Measurements from ENCODE around the gene ARHGEF12. TPM values are rescaled to one million over a fixed set of nuclear protein-coding genes. Genes with fewer than 3 reads are reported as not detected.

Gene ARHGEF12
- total RNA-seq: 114 and 118 TPM in 2 replicates
- long read RNA-seq, partial matches to known transcripts: 27 of 63 reads
- long read RNA-seq, other reads (novel, unspliced or antisense): 36 of 63 reads

- peak; percentile 98 for DNase-seq (ENCODE audit: extremely low spot score, unreplicated experiment)
- H3K4me3 Mint-ChIP-seq (ENCODE audit: unreplicated experiment): peak within 1 kb of the TSS; percentile 96
- no peaks in the 10 kb centered on the region for H3K36me3 Mint-ChIP-seq (ENCODE audit: unreplicated experiment)
- H3K4me1 Mint-ChIP-seq (ENCODE audit: unreplicated experiment): peaks cover 51% of the 10 kb centered on the region
- TF ChIP-seq CTCF (IDR thresholded peaks at IDR 0.05): peak; percentile 46
- peak within 1 kb of the TSS; percentile 95 for H3K27ac Mint-ChIP-seq (ENCODE audit: unreplicated experiment)
- no peaks in the 10 kb centered on the region for H3K9me3 Mint-ChIP-seq (ENCODE audit: unreplicated experiment)
- no peaks in the 10 kb centered on the region for H3K27me3 Mint-ChIP-seq (ENCODE audit: unreplicated experiment)
Measured at GRCh38 chr11:120335908-120336640, at the start of gene ARHGEF12. Gene ARHGEF12 (plus strand): TSS chr11:120336413. CDS start chr11:120337244, 831 bp downstream.

- no peak for TF ChIP-seq CTCF (IDR thresholded peaks at IDR 0.05)
- Mint-ChIP-seq H3K4me1 (ENCODE audit: unreplicated experiment) (no peaks in the 10 kb centered on the region), H3K27ac (ENCODE audit: unreplicated experiment) (no peak overlapping the region), H3K4me3 (ENCODE audit: unreplicated experiment) (no peak overlapping the region), H3K36me3 (ENCODE audit: unreplicated experiment) (no peaks in the 10 kb centered on the region), H3K27me3 (ENCODE audit: unreplicated experiment) (peaks cover 46% of the 10 kb centered on the region), H3K9me3 (ENCODE audit: unreplicated experiment) (no peaks in the 10 kb centered on the region)
- DNase-seq (ENCODE audit: extremely low spot score, unreplicated experiment): no peak
Measured at GRCh38 chr11:120288021-120288420, 48.2 kb upstream of the ARHGEF12 start.

- Mint-ChIP-seq H3K27ac (ENCODE audit: unreplicated experiment) (no peak overlapping the region), H3K36me3 (ENCODE audit: unreplicated experiment) (no peaks in the 10 kb centered on the region), H3K4me1 (ENCODE audit: unreplicated experiment) (no peaks in the 10 kb centered on the region), H3K9me3 (ENCODE audit: unreplicated experiment) (no peaks in the 10 kb centered on the region), H3K4me3 (ENCODE audit: unreplicated experiment) (no peak overlapping the region), H3K27me3 (ENCODE audit: unreplicated experiment) (peaks cover 60% of the 10 kb centered on the region)
- no peak for DNase-seq (ENCODE audit: extremely low spot score, unreplicated experiment)
- no peak for TF ChIP-seq CTCF (IDR thresholded peaks at IDR 0.05)
Measured at GRCh38 chr11:120289426-120289825, 46.8 kb upstream of the ARHGEF12 start.

- Mint-ChIP-seq H3K4me3 (ENCODE audit: unreplicated experiment) (no peak overlapping the region), H3K36me3 (ENCODE audit: unreplicated experiment) (no peaks in the 10 kb centered on the region), H3K9me3 (ENCODE audit: unreplicated experiment) (no peaks in the 10 kb centered on the region), H3K4me1 (ENCODE audit: unreplicated experiment) (no peaks in the 10 kb centered on the region), H3K27ac (ENCODE audit: unreplicated experiment) (no peak overlapping the region), H3K27me3 (ENCODE audit: unreplicated experiment) (peaks cover 74% of the 10 kb centered on the region)
- TF ChIP-seq CTCF (IDR thresholded peaks at IDR 0.05): no peak
- no peak for DNase-seq (ENCODE audit: extremely low spot score, unreplicated experiment)
Measured at GRCh38 chr11:120290956-120291355, 45.3 kb upstream of the ARHGEF12 start.

- Mint-ChIP-seq H3K4me3 (ENCODE audit: unreplicated experiment) (no peak overlapping the region), H3K9me3 (ENCODE audit: unreplicated experiment) (no peaks in the 10 kb centered on the region), H3K27me3 (ENCODE audit: unreplicated experiment) (peaks cover 80% of the 10 kb centered on the region), H3K4me1 (ENCODE audit: unreplicated experiment) (no peaks in the 10 kb centered on the region), H3K27ac (ENCODE audit: unreplicated experiment) (no peak overlapping the region), H3K36me3 (ENCODE audit: unreplicated experiment) (no peaks in the 10 kb centered on the region)
- no peak for DNase-seq (ENCODE audit: extremely low spot score, unreplicated experiment)
- no peak for TF ChIP-seq CTCF (IDR thresholded peaks at IDR 0.05)
Measured at GRCh38 chr11:120293038-120293800, 43.0 kb upstream of the ARHGEF12 start.

Data from osteocyte (in vitro differentiated cells).